Fibroblast of lung (primary cell): ENCODE measurements around the gene CMSS1.

Experiments
- CTCF ChIP-seq, 2 donors: IDR thresholded peaks in 1 of 2; conservative IDR thresholded peaks in 1 of 2; 1 replicate in 1 of 2; 2 replicates in 1 of 2; pipeline ENCODE4 v1.5.1; 2011 to 2012; ENCODE audit warnings: low read length in 2 of 2, control low read depth in 1 of 2, inconsistent platforms in 1 of 2, low read depth in 1 of 2, mild to moderate bottlenecking in 1 of 2
- EZH2 ChIP-seq: IDR thresholded peaks from 2 replicates; pipeline ENCODE4 v1.5.1; 2012; ENCODE audit warnings: low read length, control low read depth, mild to moderate bottlenecking; ENCODE audit errors: missing control alignments

GRCh38 chr3:99933971-99934750, 116.5 kb downstream of the CMSS1 start:
- TF ChIP-seq CTCF (conservative IDR thresholded peaks at IDR 0.05 in 1 of 2, IDR thresholded peaks at IDR 0.05 in 1 of 2; ENCODE audit: low read depth in 1 of 2, low read length in 2 of 2): no peak
- no peak for TF ChIP-seq EZH2
